ENCODE measurements around the gene AREL1.

Gene AREL1

DNA sequence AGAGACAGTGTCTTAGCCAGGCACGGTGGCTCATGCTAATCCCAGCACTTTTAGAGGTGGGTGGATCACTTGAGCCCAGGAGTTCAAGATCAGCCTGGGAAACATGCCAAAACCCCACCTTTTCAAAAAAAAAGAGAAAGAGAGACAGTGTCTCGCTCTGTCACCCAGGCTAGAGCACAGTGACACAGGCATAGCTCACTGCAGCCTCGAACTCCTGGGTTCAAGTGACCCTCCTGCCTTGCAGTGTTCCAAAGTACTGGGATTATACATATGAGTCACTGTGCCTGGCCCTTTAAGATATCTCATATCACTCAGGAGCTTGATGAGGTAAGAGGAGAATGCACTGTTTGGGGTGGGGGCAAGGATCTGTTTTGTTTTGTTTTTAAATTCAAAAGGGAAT is 52.7 kb downstream of the AREL1 start:
- DNase-seq (ENCODE audit: low spot score), result no peak

GRCh38 chr14:74658535-74659131 is 54.2 kb downstream of the AREL1 start:
- peak; percentile 36 for DNase-seq (ENCODE audit: low spot score)

DNA sequence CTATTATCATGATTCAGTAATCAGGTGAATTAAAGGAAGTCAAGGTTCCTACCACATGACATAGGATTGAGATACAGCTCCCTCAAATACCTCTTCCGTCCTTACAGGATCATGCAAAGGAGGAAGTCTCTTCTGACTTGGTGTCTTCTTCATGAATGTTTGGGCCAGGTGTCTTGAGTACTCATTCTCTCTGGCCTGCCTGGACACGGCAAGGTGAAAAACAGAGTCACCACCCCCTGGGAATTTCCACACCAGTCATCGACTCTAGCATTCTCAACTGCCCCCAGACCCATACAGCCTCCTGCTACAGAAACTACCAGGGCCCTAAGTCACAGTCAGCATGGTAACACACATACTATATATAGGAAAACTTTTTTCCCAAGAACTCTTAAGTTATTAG is 55.9 kb downstream of the AREL1 start:
- DNase-seq (ENCODE audit: low spot score), result no peak

- peak; percentile 71 for DNase-seq (ENCODE audit: low spot score)
Measured at GRCh38 chr14:74655599-74656395, 57.1 kb downstream of the AREL1 start.

DNA sequence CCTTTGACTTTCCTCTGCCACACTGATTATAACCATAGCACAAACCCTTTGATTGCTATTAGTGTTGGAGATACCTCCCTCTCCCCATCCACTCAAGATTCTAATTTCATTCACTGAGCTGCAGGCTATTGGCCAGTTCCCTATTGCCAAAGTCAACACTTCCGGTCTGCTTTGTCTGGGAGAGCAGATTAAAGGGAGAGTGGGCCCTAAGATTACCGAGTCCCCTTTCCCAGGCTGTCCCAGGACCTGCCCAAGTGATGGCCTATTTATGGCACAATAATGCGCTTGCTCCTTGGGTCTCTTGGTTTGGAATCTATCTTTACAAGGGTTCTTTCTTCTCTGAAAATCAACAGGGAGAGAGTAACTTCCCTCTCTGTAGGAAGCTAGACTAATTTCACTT is 57.9 kb downstream of the AREL1 start:
- no peak for DNase-seq (ENCODE audit: low spot score)

DNA sequence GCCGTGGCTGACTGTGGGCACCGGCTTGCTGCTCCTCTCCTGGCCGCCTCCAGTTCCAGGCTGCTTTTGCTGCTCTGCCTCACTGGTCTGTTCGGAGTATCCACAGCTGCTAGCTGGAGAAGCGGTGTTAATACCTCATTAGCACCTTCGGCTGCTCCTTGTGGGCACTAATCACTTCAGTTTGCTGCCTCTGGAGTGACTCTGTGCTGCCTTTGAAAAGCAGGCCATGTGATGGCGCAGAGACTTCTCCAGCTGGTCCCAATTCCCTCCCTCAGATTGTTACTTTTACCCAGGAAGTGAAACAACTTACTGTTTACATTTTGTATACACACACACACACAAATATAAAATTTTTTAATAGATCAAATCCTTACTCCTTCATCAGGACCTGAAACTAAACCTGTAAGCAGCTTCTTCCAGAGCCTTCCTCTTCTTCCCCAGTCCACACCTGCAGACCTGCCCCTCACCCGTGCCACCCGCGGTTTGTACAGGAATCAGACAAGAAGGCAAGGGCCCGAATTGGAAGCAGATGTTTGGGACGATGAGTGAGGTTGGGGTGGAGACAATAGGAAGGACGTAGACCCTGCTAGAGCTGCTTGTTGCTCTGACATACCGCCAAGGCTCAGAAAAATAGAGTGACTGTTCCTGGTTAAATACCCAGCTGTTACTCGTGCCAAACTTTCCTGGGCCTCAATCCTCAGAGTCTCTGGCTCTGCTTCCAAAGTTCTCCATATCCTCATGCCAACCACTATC is 59.3 kb downstream of the AREL1 start:
- DNase-seq (ENCODE audit: low spot score), result peak; percentile 57

- DNase-seq (ENCODE audit: low spot score), result no peak
Measured at GRCh38 chr14:74652541-74652940, 60.3 kb downstream of the AREL1 start.

DNA sequence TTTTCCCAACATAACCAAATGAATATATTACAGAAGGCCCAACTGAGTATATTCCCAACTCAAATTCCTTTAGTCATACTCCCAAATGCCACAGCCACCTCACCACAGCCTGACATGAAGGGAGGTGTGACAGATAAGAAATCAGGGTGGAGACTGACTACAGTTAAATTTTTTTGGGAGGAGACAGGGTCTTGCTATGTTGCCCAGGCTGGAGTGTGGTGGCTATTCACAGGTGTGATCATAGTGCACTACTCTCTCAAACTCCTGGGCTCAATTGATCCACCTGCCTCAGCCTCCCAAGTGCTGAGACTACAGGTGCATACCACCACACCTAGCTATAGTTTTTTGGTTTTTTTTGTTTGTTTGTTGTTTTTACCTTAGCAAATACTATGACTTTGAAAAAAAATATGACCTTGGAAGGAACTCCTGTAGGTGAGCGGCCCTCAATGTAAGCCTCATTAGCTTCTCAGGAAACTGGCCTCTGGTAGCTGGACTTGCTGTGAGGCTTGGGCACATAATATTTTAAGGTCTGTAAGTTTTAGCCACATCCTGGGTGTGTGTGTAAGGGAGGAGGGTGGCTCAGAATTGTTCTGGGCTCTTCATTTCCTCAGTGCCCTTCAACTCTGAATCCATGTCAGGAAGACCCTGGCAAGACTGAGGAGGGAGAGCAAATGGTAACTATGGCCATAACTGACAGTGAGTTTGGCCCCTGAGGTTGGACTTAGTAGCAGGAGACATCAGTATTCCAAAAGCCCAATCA is 61.8 kb downstream of the AREL1 start:
- DNase-seq (ENCODE audit: low spot score), result no peak

- peak; percentile 58 for DNase-seq (ENCODE audit: low spot score)
Measured at GRCh38 chr14:74649673-74650072, 63.2 kb downstream of the AREL1 start.

- DNase-seq (ENCODE audit: low spot score), result no peak
Measured at GRCh38 chr14:74649167-74649566, 63.7 kb downstream of the AREL1 start.

DNA sequence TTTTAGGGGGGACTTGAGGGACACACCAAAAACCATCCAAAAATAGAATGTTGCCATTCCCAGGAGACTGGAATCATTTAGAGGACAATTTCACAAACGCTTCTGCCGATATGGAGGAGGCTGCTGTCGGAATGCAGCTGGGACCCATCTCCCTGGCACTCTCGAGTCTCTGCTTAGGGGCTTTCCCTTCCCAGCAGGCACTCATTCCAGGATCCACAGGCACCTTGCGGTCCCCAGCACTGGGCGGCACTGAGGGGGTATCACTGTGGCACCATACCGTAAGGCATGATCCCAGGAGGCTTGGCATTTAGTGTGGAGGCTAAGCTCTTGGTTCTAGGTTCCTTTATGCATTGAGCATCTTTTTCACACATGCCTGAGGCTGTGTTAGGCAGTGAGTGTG is 64.3 kb downstream of the AREL1 start:
- no peak for DNase-seq (ENCODE audit: low spot score)

DNA sequence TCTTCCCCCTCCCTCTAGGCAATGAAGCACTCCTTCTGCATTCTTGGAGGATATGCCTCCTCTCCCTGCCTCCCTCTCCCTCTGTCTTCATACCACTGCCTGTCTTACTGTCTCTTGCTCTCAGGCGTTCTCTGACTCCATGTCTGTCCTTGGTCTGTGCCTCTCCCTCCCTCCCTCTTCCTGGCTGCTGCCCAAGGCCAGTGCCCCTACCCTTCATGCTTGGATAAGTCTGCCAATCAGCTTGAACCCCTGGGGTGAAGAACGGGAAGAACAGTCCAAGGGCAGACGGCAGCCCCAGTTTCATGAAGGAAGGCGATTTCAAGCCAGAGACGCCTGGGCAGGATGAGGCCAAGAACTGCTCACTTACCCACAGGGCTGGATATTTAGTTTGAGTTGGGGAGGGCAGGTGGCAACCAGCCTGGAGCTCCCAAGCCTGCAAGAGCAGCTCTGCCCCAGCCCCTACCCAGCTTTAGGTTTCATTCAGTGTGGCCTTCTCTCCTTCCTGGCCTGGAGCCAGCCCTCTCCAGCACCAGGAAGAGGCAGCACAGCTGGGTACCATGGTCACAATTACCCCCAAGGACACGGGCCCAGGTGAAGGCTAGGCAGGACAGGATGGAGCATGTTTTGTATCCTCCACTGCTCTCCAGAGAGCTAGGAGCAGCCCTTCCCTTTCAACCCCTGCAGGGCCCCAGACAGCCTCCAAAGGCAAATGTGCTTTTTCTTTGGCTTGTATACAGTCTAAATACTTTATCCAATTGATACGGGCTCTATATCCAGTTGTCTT is 65.0 kb downstream of the AREL1 start:
- no peak for DNase-seq (ENCODE audit: low spot score)

DNA sequence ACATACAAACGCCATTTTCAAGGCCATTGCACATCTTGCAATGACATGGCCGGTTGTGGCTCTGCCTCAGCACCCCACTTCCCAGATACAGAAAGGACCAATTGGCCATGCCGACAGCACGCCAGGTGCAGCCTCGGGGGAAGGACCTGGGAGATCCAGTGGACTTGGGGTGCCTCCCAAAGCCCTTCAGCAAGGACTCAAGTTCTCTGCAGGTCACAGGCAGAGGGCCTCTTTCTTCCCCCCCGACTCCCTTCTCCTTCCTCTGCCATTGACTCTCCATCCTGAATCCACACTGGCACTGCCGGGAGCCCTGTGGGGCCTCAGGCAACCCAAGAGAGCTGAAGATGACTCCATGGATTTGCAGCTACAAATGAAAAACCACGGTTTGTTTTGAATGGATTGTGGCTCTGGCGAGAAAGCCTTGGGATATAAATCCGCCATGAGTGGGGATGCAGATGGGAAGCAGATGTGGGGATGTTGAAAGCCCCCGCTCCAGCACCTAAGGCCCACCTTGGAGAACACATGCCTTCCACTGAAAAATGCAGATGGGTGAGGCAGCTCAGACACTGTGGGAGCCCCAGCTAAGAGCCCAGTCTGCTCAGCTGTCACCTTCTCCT is 65.7 kb downstream of the AREL1 start:
- DNase-seq (ENCODE audit: low spot score), result no peak

DNA sequence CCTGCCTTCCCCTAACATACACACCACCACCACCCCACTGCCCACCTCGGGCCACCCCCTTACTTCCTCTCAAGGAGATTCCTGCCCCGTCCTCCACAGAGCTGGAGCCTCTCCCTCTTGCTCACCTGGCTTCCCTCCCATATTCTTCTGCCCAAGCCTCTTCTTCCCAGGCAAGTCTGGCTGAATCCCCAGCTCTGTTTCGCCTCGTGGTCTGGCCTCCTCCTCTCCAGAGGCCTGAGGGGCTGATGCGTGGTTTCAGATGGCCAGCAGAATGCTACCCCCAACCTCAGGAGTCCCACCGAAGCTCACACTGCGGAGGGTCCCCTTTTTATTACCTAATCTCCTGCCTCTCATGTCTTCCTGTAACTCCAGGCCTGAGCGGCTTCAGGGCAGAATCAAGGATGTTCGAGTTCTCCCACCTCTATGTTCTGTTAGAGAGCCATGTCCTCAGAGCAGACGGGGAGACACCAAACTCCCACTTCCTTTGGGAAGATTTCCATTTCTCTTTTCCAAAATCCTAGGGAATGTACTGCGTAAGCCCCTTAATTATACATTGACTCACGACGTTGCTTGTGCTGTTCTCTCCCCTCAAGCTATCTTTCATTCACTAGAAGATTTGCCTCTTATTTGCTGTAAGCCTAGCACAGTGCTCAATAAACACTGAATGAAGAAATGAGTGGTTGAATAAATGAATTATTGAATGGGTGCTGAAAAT is 67.0 kb downstream of the AREL1 start:
- DNase-seq (ENCODE audit: low spot score), result no peak

- DNase-seq (ENCODE audit: low spot score), result no peak
Measured at GRCh38 chr14:74645244-74645643, 67.6 kb downstream of the AREL1 start.

GRCh38 chr14:74641601-74642391 is 71.1 kb downstream of the AREL1 start:
- DNase-seq (ENCODE audit: low spot score), result no peak

GRCh38 chr14:74638966-74639365 is 73.9 kb downstream of the AREL1 start:
- no peak for DNase-seq (ENCODE audit: low spot score)

DNA sequence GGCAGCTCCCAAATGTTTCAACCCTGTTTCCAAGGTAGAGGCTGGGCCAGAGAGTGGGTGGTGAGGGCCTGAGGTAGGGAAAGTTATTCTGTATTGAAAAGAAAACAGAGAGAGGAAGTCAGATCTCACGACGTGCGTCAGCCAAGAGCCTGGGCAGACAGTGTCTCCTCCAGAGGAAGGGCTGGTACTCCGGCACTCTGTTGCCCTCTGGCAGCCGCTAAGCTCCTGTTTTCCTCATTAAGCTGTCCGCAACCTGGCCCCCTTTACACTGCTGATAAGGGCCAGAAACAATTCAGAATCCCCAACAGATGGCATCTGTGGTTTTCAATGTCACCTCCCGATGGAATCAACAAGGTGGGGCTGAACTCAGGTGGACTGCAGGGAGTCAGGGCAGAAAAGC is 74.8 kb downstream of the AREL1 start:
- DNase-seq (ENCODE audit: low spot score), result no peak

GRCh38 chr14:74637178-74637550 is 75.7 kb downstream of the AREL1 start:
- DNase-seq (ENCODE audit: low spot score), result no peak
